ENCODE data around the gene SLC6A11. TPM values are rescaled to one million over a fixed set of nuclear protein-coding genes. Genes with fewer than 3 reads are reported as not detected.

The SLC6A11 gene
- not detected for total RNA-seq

- H3K36me3 Mint-ChIP-seq (ENCODE audit: low read depth), result no peaks in the 10 kb centered on the region
- ATAC-seq (no peak), DNase-seq (no peak)
- ChIA-PET POLR2A (no interaction called here), CTCF (no interaction called here)
- H3K9me3 Mint-ChIP-seq (ENCODE audit: insufficient read depth), result no peaks in the 10 kb centered on the region
- H3K27me3 Mint-ChIP-seq (ENCODE audit: low read depth), result peaks cover 41% of the 10 kb centered on the region
- H3K4me3 Mint-ChIP-seq, result no peak within 1 kb of the TSS
- H3K27ac Mint-ChIP-seq, result no peak within 1 kb of the TSS
- H3K4me1 Mint-ChIP-seq (ENCODE audit: low read depth), result no peaks in the 10 kb centered on the region
Observed at GRCh38 chr3:10816019-10816862, at the start of gene SLC6A11. Gene SLC6A11, plus strand, starts transcription at chr3:10816228. Its CDS starts 38 bp downstream, at chr3:10816266.

DNA sequence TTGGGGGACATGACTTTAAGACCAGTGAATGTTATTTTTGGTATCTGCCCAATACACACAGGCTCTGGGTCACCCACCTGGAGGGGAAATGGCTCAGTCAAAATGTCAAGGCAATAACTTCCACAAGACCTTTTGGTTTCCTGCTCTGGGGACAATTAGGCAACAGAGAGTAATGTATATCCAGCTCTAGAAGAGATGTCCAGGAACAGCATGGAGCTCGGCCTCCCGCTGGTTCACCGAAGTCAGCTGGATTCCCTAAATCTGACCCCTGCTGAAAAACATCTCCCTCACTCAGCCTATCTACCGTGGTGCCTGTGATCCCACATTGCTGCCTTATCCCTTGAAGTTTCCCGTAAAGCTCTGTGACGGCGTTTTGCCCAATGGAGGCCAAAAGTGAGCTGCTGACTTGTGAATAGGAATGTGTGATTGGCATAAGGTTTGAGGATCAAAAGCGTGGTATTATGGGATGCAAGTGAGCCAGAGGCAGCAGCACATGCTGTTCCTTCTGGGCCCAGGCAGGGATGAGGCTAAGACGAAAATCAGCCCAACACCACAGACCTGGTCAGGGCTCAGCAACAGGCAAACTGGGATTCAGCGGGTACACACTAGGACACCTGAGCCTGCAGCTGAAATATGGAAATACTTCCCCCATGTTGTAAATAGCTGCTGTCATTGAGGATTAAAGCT, 47.2 kb upstream of the SLC6A11 start:
- POLR2A ChIA-PET, result no interaction called here
- H3K9me3 Mint-ChIP-seq (ENCODE audit: insufficient read depth), result no peaks in the 10 kb centered on the region
- H3K4me1 Mint-ChIP-seq (ENCODE audit: low read depth), result no peaks in the 10 kb centered on the region
- ATAC-seq (no peak), DNase-seq (no peak)
- no peak overlapping the region for H3K27ac Mint-ChIP-seq
- H3K36me3 Mint-ChIP-seq (ENCODE audit: low read depth), result no peaks in the 10 kb centered on the region
- H3K4me3 Mint-ChIP-seq, result no peak overlapping the region
- CTCF ChIA-PET, result interaction anchor here (2.9 kb wide), 1 partner anchor 10 kb away, joined by 10 read pairs; no protein-coding TSS in a partner anchor
- H3K27me3 Mint-ChIP-seq (ENCODE audit: low read depth), result no peaks in the 10 kb centered on the region

- CTCF ChIA-PET, result interaction anchor here (2.9 kb wide), 1 partner anchor 12 kb away, joined by 10 read pairs; no protein-coding TSS in a partner anchor
- POLR2A ChIA-PET, result no interaction called here
- Mint-ChIP-seq H3K27ac (no peak overlapping the region), H3K4me1 (ENCODE audit: low read depth) (no peaks in the 10 kb centered on the region), H3K27me3 (ENCODE audit: low read depth) (no peaks in the 10 kb centered on the region), H3K4me3 (no peak overlapping the region), H3K9me3 (ENCODE audit: insufficient read depth) (no peaks in the 10 kb centered on the region), H3K36me3 (ENCODE audit: low read depth) (no peaks in the 10 kb centered on the region)
- DNase-seq, result no peak
- ATAC-seq, result no peak
Observed at GRCh38 chr3:10770547-10770946, 45.5 kb upstream of the SLC6A11 start.

- ChIA-PET POLR2A (no interaction called here), CTCF (no interaction called here)
- no peaks in the 10 kb centered on the region for H3K27me3 Mint-ChIP-seq (ENCODE audit: low read depth)
- H3K4me3 Mint-ChIP-seq, result no peak overlapping the region
- H3K27ac Mint-ChIP-seq, result no peak overlapping the region
- no peaks in the 10 kb centered on the region for H3K9me3 Mint-ChIP-seq (ENCODE audit: insufficient read depth)
- no peaks in the 10 kb centered on the region for H3K4me1 Mint-ChIP-seq (ENCODE audit: low read depth)
- no peak for DNase-seq
- H3K36me3 Mint-ChIP-seq (ENCODE audit: low read depth), result no peaks in the 10 kb centered on the region
- no peak for ATAC-seq
Observed at GRCh38 chr3:10770981-10771380, 45.0 kb upstream of the SLC6A11 start.

GRCh38 chr3:10771486-10772270, 44.4 kb upstream of the SLC6A11 start:
- Mint-ChIP-seq H3K9me3 (ENCODE audit: insufficient read depth) (no peaks in the 10 kb centered on the region), H3K27me3 (ENCODE audit: low read depth) (no peaks in the 10 kb centered on the region), H3K4me3 (no peak overlapping the region)

DNA sequence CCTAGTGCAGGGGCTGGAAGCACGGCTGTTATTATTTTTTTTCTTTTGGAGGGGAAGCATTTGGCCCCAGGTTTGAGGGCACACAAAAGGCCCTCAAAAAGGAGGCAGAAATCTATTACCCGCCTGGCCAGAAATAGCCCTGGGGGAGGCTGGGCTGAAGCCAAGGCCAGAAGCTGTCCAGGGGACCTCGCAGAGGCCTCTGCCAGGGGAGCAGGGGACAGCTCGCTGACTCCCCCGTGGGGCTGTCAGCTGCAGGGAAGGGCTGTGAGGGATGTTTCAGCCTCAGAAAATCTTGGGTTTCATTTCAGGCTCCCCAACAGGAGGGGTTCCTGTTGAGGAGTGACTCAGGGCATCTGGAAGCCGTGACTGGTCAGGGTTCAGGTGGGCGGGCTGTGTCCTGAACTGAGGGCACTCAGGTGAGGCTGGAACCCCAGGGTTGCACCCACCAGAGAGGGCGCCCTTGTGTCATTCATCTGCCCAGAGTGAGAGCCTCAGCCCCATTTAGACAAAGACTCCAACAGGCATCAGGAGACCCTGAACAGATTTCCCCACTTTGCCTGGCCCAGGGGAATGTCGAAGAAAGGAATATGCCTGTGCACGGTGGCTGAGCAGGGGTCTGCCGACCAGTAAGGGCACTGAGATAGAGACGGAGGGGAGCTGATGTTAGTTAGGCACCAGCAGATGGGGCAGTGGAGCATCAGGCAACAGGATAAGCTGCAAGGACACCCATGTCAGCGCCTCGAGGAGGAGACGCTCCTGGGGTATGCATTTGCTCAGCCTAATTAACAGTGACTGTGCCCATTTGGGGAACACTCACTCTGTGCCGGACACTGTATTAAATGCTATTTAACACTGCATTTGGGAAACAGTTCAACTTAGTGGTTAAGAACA, 43.5 kb upstream of the SLC6A11 start:
- Mint-ChIP-seq H3K36me3 (ENCODE audit: low read depth) (no peaks in the 10 kb centered on the region), H3K27ac (no peak overlapping the region), H3K4me3 (no peak overlapping the region), H3K4me1 (ENCODE audit: low read depth) (no peaks in the 10 kb centered on the region), H3K9me3 (ENCODE audit: insufficient read depth) (no peaks in the 10 kb centered on the region), H3K27me3 (ENCODE audit: low read depth) (no peaks in the 10 kb centered on the region)
- POLR2A ChIA-PET, result no interaction called here
- CTCF ChIA-PET, result no interaction called here
- ATAC-seq (no peak), DNase-seq (no peak)

More at GRCh38 chr3:10771486-10772270, 44.4 kb upstream of the SLC6A11 start:
- DNase-seq, result no peak
- H3K27ac Mint-ChIP-seq, result no peak overlapping the region
- no peak for ATAC-seq
- ChIA-PET POLR2A (no interaction called here), CTCF (no interaction called here)
- no peaks in the 10 kb centered on the region for H3K36me3 Mint-ChIP-seq (ENCODE audit: low read depth)
- H3K4me1 Mint-ChIP-seq (ENCODE audit: low read depth), result no peaks in the 10 kb centered on the region

- ChIA-PET CTCF (no interaction called here), POLR2A (no interaction called here)
- ATAC-seq (no peak), DNase-seq (peak; percentile 15)
- no peak overlapping the region for H3K27ac Mint-ChIP-seq
- no peaks in the 10 kb centered on the region for H3K27me3 Mint-ChIP-seq (ENCODE audit: low read depth)
- no peaks in the 10 kb centered on the region for H3K4me1 Mint-ChIP-seq (ENCODE audit: low read depth)
- H3K4me3 Mint-ChIP-seq, result no peak overlapping the region
- H3K9me3 Mint-ChIP-seq (ENCODE audit: insufficient read depth), result no peaks in the 10 kb centered on the region
- no peaks in the 10 kb centered on the region for H3K36me3 Mint-ChIP-seq (ENCODE audit: low read depth)
Observed at GRCh38 chr3:10774129-10774670, 41.8 kb upstream of the SLC6A11 start.

DNA sequence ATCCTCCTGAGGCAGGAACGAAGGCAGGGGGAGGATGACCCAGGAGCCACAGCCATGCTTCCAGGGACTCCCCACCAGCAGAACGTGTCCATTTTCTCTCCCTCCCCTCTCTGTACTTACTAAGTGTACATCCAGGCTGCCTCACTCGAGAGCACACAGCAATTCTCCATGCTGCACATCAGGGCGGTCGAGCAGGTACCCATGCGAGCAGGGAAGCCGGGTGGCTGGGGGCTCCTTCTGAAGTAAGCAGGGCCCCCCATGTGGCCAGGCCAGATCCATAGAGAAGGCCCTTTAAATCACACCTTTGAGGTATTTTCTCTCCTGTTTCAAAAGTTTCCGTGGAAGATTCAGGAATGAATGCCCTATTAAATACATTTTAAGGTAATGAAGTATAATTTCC, 41.2 kb upstream of the SLC6A11 start:
- no peaks in the 10 kb centered on the region for H3K36me3 Mint-ChIP-seq (ENCODE audit: low read depth)
- CTCF ChIA-PET, result no interaction called here
- no peaks in the 10 kb centered on the region for H3K27me3 Mint-ChIP-seq (ENCODE audit: low read depth)
- no peak overlapping the region for H3K27ac Mint-ChIP-seq
- no peaks in the 10 kb centered on the region for H3K9me3 Mint-ChIP-seq (ENCODE audit: insufficient read depth)
- peak; percentile 4 for DNase-seq
- POLR2A ChIA-PET, result no interaction called here
- no peak overlapping the region for H3K4me3 Mint-ChIP-seq
- H3K4me1 Mint-ChIP-seq (ENCODE audit: low read depth), result no peaks in the 10 kb centered on the region
- no peak for ATAC-seq

GRCh38 chr3:10775259-10775658, 40.8 kb upstream of the SLC6A11 start:
- ATAC-seq, result no peak
- Mint-ChIP-seq H3K9me3 (ENCODE audit: insufficient read depth) (no peaks in the 10 kb centered on the region), H3K36me3 (ENCODE audit: low read depth) (no peaks in the 10 kb centered on the region), H3K4me3 (no peak overlapping the region), H3K27me3 (ENCODE audit: low read depth) (no peaks in the 10 kb centered on the region), H3K27ac (no peak overlapping the region), H3K4me1 (ENCODE audit: low read depth) (no peaks in the 10 kb centered on the region)
- ChIA-PET POLR2A (no interaction called here), CTCF (no interaction called here)
- peak; percentile 4 for DNase-seq

GRCh38 chr3:10775828-10776227, 40.2 kb upstream of the SLC6A11 start:
- Mint-ChIP-seq H3K36me3 (ENCODE audit: low read depth) (no peaks in the 10 kb centered on the region), H3K4me1 (ENCODE audit: low read depth) (no peaks in the 10 kb centered on the region), H3K9me3 (ENCODE audit: insufficient read depth) (no peaks in the 10 kb centered on the region), H3K27me3 (ENCODE audit: low read depth) (no peaks in the 10 kb centered on the region), H3K27ac (no peak overlapping the region), H3K4me3 (no peak overlapping the region)
- no peak for ATAC-seq
- peak; percentile 3 for DNase-seq
- POLR2A ChIA-PET, result no interaction called here
- CTCF ChIA-PET, result no interaction called here

- no peak overlapping the region for H3K27ac Mint-ChIP-seq
- H3K9me3 Mint-ChIP-seq (ENCODE audit: insufficient read depth), result no peaks in the 10 kb centered on the region
- ATAC-seq, result no peak
- H3K4me1 Mint-ChIP-seq (ENCODE audit: low read depth), result no peaks in the 10 kb centered on the region
- DNase-seq, result peak; percentile 2
- POLR2A ChIA-PET, result no interaction called here
- H3K4me3 Mint-ChIP-seq, result no peak overlapping the region
- CTCF ChIA-PET, result no interaction called here
- no peaks in the 10 kb centered on the region for H3K27me3 Mint-ChIP-seq (ENCODE audit: low read depth)
- no peaks in the 10 kb centered on the region for H3K36me3 Mint-ChIP-seq (ENCODE audit: low read depth)
Observed at GRCh38 chr3:10777627-10778026, 38.4 kb upstream of the SLC6A11 start.

All from activated CD8-positive, alpha-beta T cell treated with anti-CD3 and anti-CD28 coated beads, Interleukin-2, amount 10 ng/mL, durations not matched to agents 7 days and 5 days (primary cell).